ENCODE data around the gene PAWR. TPM values are rescaled to one million over a fixed set of nuclear protein-coding genes. Genes with fewer than 3 reads are reported as not detected.

PAWR gene
- total RNA-seq, 1 experiment from 2014 or later, result 83.2 TPM

DNA sequence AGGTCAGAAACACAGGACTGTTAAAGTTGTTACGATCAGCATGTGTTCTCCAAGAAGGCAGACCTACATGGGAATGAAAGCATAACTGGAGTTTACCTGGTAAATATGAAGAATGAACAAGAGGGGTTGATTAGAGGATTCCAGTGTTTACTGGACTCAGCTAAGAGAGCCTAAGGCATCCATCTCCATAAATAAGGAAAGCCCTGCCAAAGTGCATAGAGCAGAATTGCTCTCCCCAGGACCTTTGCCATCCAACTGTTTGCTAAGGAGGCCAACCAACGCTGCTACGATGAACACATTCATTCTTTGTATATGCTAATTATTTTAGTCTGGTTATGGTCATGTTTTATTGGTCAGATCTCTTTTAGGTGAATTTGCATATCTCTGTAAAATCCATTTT is 17.1 kb upstream of the PAWR start:
- no peaks in the 10 kb centered on the region for H3K27me3 ChIP-seq (ENCODE audit: low read length)
- no peak overlapping the region for H2AFZ ChIP-seq (ENCODE audit: low read length)
- no peaks in the 10 kb centered on the region for H3K9me3 ChIP-seq (ENCODE audit: low read length)
- H3K79me2 ChIP-seq (ENCODE audit: low read length), result no peaks in the 10 kb centered on the region
- no peaks in the 10 kb centered on the region for H4K20me1 ChIP-seq (ENCODE audit: insufficient read depth, low read depth, low read length)
- H3K4me1 ChIP-seq (ENCODE audit: low read length), result no peaks in the 10 kb centered on the region
- H3K4me3 ChIP-seq (ENCODE audit: low read length), result no peak overlapping the region
- no peaks in the 10 kb centered on the region for H3K9me2 ChIP-seq (replicated peaks; ENCODE audit: insufficient read depth, low read length)
- H3K36me3 ChIP-seq (ENCODE audit: insufficient read depth, low read length), result no peaks in the 10 kb centered on the region
- no peak overlapping the region for H3K27ac ChIP-seq (ENCODE audit: low read length)
- H3K4me2 ChIP-seq (ENCODE audit: low read depth, low read length, poor library complexity, severe bottlenecking), result no peak overlapping the region
- no peak overlapping the region for H3K9ac ChIP-seq (ENCODE audit: low read length)
- DNase-seq, result no peak

DNA sequence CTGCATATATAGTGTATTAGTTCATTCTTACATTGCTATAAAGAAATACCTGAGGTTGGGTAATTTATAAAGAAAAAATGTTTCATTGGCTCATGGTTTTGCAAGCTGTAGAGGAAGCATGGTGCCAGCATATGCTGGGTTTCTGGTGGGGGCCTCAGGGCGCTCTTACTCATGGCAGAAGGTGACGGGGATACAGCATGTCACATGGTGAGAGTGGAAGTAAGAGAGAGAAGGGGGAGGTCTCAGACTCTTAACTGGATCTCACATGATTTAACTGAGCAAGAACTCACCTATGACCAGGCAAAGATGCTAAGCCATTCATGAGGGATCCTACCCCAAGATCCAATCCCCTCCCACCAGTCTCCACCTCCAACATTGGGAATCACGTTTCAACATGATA is 15.9 kb upstream of the PAWR start:
- Histone ChIP-seq H4K20me1 (ENCODE audit: insufficient read depth, low read depth, low read length) (no peaks in the 10 kb centered on the region), H3K9ac (ENCODE audit: low read length) (no peak overlapping the region), H3K4me1 (ENCODE audit: low read length) (no peaks in the 10 kb centered on the region), H2AFZ (ENCODE audit: low read length) (no peak overlapping the region), H3K4me3 (ENCODE audit: low read length) (no peak overlapping the region), H3K27me3 (ENCODE audit: low read length) (no peaks in the 10 kb centered on the region), H3K27ac (ENCODE audit: low read length) (no peak overlapping the region), H3K79me2 (ENCODE audit: low read length) (no peaks in the 10 kb centered on the region), H3K36me3 (ENCODE audit: insufficient read depth, low read length) (no peaks in the 10 kb centered on the region), H3K4me2 (ENCODE audit: low read depth, low read length, poor library complexity, severe bottlenecking) (no peak overlapping the region), H3K9me2 (replicated peaks; ENCODE audit: insufficient read depth, low read length) (no peaks in the 10 kb centered on the region), H3K9me3 (ENCODE audit: low read length) (no peaks in the 10 kb centered on the region)
- no peak for DNase-seq

DNA sequence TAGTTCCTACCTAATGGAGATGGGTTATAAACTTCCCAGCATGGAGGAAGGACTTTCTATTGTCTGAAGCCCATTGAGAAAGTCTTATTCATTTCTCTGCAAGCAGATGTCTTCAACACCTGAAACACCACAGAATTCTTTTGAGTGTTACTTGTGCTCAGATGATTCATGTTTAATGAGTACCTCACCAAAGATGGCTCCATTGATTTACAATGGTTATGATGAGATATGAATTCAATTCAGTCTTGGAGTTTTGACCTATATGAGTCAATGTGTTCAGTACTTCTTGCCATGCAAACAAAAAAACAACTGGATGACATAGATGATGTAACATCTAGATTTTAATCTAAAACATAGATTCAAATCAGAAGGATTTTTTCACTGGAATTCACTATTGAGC is 15.4 kb upstream of the PAWR start:
- no peak for DNase-seq
- no peak overlapping the region for H3K27ac ChIP-seq (ENCODE audit: low read length)

DNA sequence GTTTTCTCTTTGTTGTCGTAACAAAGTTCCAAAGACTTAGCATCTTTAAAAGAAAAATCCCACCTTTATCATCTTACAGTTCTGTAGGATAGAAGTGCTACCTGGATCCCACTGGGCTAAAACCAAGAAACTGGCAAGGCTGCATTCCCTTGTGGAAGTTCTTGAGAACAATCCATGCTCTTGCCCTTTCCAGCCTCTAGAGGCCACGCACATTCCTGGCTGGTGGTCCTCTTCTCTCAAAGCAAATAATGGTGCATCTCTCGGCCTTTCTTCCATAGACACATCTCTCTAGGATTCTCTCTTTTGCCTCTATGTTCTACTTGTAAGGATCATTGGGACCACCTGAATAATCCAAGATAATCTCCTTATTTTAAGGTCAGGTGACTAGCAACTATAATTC is 8.2 kb upstream of the PAWR start:
- no peak for DNase-seq
- H3K27me3 ChIP-seq (ENCODE audit: low read length), result no peaks in the 10 kb centered on the region
- no peak overlapping the region for H3K9ac ChIP-seq (ENCODE audit: low read length)

More for the DNA sequence above, 15.4 kb upstream of the PAWR start:
- Histone ChIP-seq H3K4me1 (ENCODE audit: low read length) (no peaks in the 10 kb centered on the region), H3K27me3 (ENCODE audit: low read length) (no peaks in the 10 kb centered on the region), H3K9me2 (replicated peaks; ENCODE audit: insufficient read depth, low read length) (no peaks in the 10 kb centered on the region), H3K4me2 (ENCODE audit: low read depth, low read length, poor library complexity, severe bottlenecking) (no peak overlapping the region), H4K20me1 (ENCODE audit: insufficient read depth, low read depth, low read length) (no peaks in the 10 kb centered on the region), H3K4me3 (ENCODE audit: low read length) (no peak overlapping the region), H3K79me2 (ENCODE audit: low read length) (no peaks in the 10 kb centered on the region), H2AFZ (ENCODE audit: low read length) (no peak overlapping the region), H3K36me3 (ENCODE audit: insufficient read depth, low read length) (no peaks in the 10 kb centered on the region), H3K9me3 (ENCODE audit: low read length) (no peaks in the 10 kb centered on the region), H3K9ac (ENCODE audit: low read length) (no peak overlapping the region)

DNA sequence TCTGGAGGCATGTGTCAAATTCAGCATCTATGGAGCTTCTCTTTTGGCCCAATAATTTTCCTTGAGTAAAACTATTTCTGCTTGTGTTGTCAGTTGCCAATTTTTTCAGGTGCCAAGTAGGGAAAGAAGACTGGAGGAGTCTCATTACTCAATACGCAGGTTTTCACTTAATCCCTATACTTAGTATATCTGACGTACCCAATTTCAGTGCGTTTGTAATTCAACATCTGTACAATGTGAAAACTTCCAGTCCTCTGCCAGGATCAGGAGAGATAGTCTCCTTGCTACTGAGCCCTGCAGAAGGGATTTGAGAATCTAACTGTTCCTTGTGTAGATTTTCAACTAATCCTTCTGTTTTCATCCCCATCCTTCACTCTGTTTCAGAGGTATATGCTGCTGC is 5.7 kb upstream of the PAWR start:
- H3K9me3 ChIP-seq (ENCODE audit: low read length), result no peaks in the 10 kb centered on the region
- H3K27me3 ChIP-seq (ENCODE audit: low read length), result no peaks in the 10 kb centered on the region

More for the DNA sequence above, 8.2 kb upstream of the PAWR start:
- Histone ChIP-seq H3K9me2 (replicated peaks; ENCODE audit: insufficient read depth, low read length) (no peaks in the 10 kb centered on the region), H3K79me2 (ENCODE audit: low read length) (no peaks in the 10 kb centered on the region), H3K4me2 (ENCODE audit: low read depth, low read length, poor library complexity, severe bottlenecking) (no peak overlapping the region), H3K27ac (ENCODE audit: low read length) (no peak overlapping the region), H3K4me1 (ENCODE audit: low read length) (no peaks in the 10 kb centered on the region), H3K36me3 (ENCODE audit: insufficient read depth, low read length) (no peaks in the 10 kb centered on the region), H3K4me3 (ENCODE audit: low read length) (no peak overlapping the region), H3K9me3 (ENCODE audit: low read length) (no peaks in the 10 kb centered on the region), H2AFZ (ENCODE audit: low read length) (no peak overlapping the region), H4K20me1 (ENCODE audit: insufficient read depth, low read depth, low read length) (no peaks in the 10 kb centered on the region)

DNA sequence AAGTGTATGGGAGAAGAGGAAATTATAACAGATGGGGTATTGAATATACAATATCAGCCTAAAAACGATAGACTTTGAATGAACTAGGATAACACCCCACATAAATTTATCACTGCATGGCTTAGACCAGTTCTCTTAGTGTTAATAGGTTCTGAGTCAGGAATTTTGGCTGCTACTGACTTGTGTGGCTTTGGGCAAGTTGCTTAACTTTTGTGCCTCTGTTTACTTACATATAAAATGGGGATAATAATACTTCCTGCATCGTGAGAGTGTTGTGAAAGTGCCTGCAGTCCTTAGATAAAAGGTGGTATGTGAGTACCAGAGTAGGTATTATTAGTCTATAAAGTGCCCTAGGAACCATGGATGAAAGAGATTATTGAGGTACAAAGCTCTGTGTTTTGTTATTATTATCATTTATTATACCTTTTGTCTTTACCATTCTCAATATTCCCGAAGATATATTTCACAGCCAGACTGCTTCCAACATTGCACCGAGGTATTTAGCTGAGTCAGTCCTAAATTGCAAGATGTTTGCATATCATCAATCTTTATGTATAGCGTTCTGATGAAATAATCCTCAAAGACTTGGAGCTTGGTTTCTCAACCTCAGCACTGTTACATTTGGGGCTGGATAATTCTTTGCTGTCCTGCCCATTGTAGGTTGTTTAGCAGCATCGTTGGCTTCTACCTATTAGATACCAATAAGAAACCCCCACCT is 2.3 kb upstream of the PAWR start:
- Histone ChIP-seq H3K4me2 (ENCODE audit: low read depth, low read length, poor library complexity, severe bottlenecking) (no peak overlapping the region), H3K36me3 (ENCODE audit: insufficient read depth, low read length) (no peaks in the 10 kb centered on the region), H3K4me1 (ENCODE audit: low read length) (peaks cover 12% of the 10 kb centered on the region), H3K9me2 (replicated peaks; ENCODE audit: insufficient read depth, low read length) (no peaks in the 10 kb centered on the region), H3K27me3 (ENCODE audit: low read length) (no peaks in the 10 kb centered on the region), H3K79me2 (ENCODE audit: low read length) (peaks cover 23% of the 10 kb centered on the region), H3K4me3 (ENCODE audit: low read length) (no peak overlapping the region), H4K20me1 (ENCODE audit: insufficient read depth, low read depth, low read length) (no peaks in the 10 kb centered on the region), H3K27ac (ENCODE audit: low read length) (no peak overlapping the region), H2AFZ (ENCODE audit: low read length) (no peak overlapping the region), H3K9ac (ENCODE audit: low read length) (no peak overlapping the region), H3K9me3 (ENCODE audit: low read length) (no peaks in the 10 kb centered on the region)
- peak; percentile 39 for DNase-seq

More for the DNA sequence above, 5.7 kb upstream of the PAWR start:
- Histone ChIP-seq H3K27ac (ENCODE audit: low read length) (no peak overlapping the region), H3K79me2 (ENCODE audit: low read length) (no peaks in the 10 kb centered on the region), H3K4me3 (ENCODE audit: low read length) (no peak overlapping the region), H3K36me3 (ENCODE audit: insufficient read depth, low read length) (no peaks in the 10 kb centered on the region), H4K20me1 (ENCODE audit: insufficient read depth, low read depth, low read length) (no peaks in the 10 kb centered on the region), H3K4me2 (ENCODE audit: low read depth, low read length, poor library complexity, severe bottlenecking) (no peak overlapping the region), H3K4me1 (ENCODE audit: low read length) (peaks cover 9% of the 10 kb centered on the region), H3K9me2 (replicated peaks; ENCODE audit: insufficient read depth, low read length) (no peaks in the 10 kb centered on the region), H3K9ac (ENCODE audit: low read length) (no peak overlapping the region), H2AFZ (ENCODE audit: low read length) (no peak overlapping the region)
- DNase-seq, result no peak

DNA sequence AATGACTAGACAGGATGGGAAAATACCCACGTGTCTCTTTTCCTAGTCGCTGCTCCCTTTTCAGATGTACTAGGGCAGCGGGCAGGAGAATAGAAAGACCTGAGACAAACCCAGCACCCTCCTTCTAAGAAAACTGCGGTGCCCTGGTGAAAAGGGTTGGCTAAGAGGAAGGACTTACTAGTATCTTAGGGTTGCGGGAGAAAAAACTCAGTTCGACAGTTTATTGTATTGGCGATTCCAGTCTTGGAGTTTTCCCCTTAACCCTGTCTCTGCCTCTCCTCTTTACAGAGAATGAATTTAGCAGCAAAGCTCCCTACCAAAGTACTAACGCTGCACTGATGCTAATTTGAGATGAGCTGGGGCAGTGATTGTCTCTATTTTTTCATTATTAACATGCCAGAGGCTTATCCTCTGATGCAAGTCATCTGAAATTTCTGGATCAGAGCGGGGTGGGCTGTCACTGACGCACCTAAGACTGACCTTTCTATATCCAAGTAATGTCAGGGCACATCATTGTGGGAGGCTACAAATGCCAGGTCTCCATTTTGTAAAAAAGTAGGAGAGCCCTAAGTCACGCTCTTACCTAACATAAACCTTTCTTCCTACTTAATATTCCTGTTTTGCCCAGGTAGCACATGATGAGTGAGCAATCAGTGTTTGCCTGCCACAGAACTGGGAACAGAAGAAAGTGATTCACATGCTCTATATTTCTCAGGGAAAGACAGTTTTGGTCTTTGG is 916 bp upstream of the PAWR start:
- no peak for DNase-seq
- H2AFZ ChIP-seq (ENCODE audit: low read length), result no peak overlapping the region
- peak overlapping the region; percentile 85 for H3K4me3 ChIP-seq (ENCODE audit: low read length)
- peaks cover 7% of the 10 kb centered on the region; the same call in 1 of the 2 replicates for H4K20me1 ChIP-seq (ENCODE audit: insufficient read depth, low read depth, low read length)
- peaks cover 20% of the 10 kb centered on the region for H3K4me1 ChIP-seq (ENCODE audit: low read length)
- H3K4me2 ChIP-seq (ENCODE audit: low read depth, low read length, poor library complexity, severe bottlenecking), result peak overlapping the region; percentile 80
- H3K27me3 ChIP-seq (ENCODE audit: low read length), result no peaks in the 10 kb centered on the region
- H3K79me2 ChIP-seq (ENCODE audit: low read length), result peaks cover 36% of the 10 kb centered on the region
- no peak overlapping the region for H3K27ac ChIP-seq (ENCODE audit: low read length)
- H3K36me3 ChIP-seq (ENCODE audit: insufficient read depth, low read length), result 0 out of 2 replicates have a peak, but pooled peaks cover 5% of the 10 kb centered on the region
- H3K9me2 ChIP-seq (replicated peaks; ENCODE audit: insufficient read depth, low read length), result no peaks in the 10 kb centered on the region
- H3K9me3 ChIP-seq (ENCODE audit: low read length), result no peaks in the 10 kb centered on the region
- peak overlapping the region; percentile 86 for H3K9ac ChIP-seq (ENCODE audit: low read length)

DNA sequence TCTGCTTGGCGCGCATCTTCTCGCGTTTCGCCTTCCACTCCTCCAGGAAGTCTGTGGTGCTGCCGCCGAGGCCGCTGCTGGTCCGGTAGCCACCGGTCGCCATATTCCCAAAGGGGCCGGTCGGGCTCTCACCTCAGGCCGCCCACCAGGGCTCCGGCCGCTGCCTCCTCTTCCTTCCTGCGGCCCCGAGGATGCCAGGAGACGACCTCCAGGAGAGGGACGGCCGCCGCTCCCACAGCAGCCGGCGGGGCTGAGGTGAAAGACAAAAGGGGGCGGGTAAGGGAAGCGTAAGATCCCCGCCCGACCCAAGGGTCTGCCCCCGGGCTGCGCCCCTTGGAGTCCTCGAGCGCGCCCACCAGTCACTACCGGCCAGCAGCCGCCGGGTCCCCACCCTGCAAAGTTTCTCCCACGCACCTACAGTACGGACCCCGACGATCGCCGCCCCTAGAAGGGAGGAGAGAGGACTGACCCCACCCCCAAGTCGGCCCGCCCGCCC is 574 bp downstream of the PAWR start:
- H3K9ac ChIP-seq (ENCODE audit: low read length), result peak overlapping the region; percentile 86
- peaks cover 17% of the 10 kb centered on the region; the same call in 1 of the 2 replicates for H4K20me1 ChIP-seq (ENCODE audit: insufficient read depth, low read depth, low read length)
- DNase-seq, result peak; percentile 75
- H3K27me3 ChIP-seq (ENCODE audit: low read length), result no peaks in the 10 kb centered on the region
- H2AFZ ChIP-seq (ENCODE audit: low read length), result peak overlapping the region; percentile 23; the same call in 1 of the 2 replicates
- H3K79me2 ChIP-seq (ENCODE audit: low read length), result peaks cover 51% of the 10 kb centered on the region
- H3K4me1 ChIP-seq (ENCODE audit: low read length), result peaks cover 35% of the 10 kb centered on the region
- 0 out of 2 replicates have a peak, but pooled peaks cover 5% of the 10 kb centered on the region for H3K36me3 ChIP-seq (ENCODE audit: insufficient read depth, low read length)
- H3K4me2 ChIP-seq (ENCODE audit: low read depth, low read length, poor library complexity, severe bottlenecking), result peak overlapping the region; percentile 94
- peak overlapping the region; percentile 85 for H3K4me3 ChIP-seq (ENCODE audit: low read length)
- H3K27ac ChIP-seq (ENCODE audit: low read length), result peak overlapping the region; percentile 68
- no peaks in the 10 kb centered on the region for H3K9me3 ChIP-seq (ENCODE audit: low read length)
- no peaks in the 10 kb centered on the region for H3K9me2 ChIP-seq (replicated peaks; ENCODE audit: insufficient read depth, low read length)

Measured in Karpas-422 (cell line).